ENCODE data around the gene SYT9.

- TF ChIP-seq POLR2A (IDR thresholded peaks at IDR 0.05; ENCODE audit: low read depth, low read length) = no peak
- TF ChIP-seq POLR2AphosphoS5 (IDR thresholded peaks at IDR 0.05; ENCODE audit: low read depth, low read length) = no peak
- TF ChIP-seq TAF1 (IDR thresholded peaks at IDR 0.05; ENCODE audit: borderline replicate concordance, low read depth, low read length) = no peak
Measured at GRCh38 chr11:7445564-7445963, 193.9 kb downstream of the SYT9 start.

Measured in GM12892 (cell line).